Raji (cell line): ENCODE measurements around the gene HMHB1.

Experiments used
- POLR2A ChIP-seq: IDR thresholded peaks from 2 replicates; pipeline ENCODE4 v1.6.1; 2011; ENCODE audit warnings: low read depth, low read length, control low read depth; ENCODE audit not compliant: insufficient read depth

The HMHB1 gene

GRCh38 chr5:143812085-143812705, at the start of gene HMHB1:
Gene HMHB1 (plus strand): TSS chr5:143812161.
- no peak for TF ChIP-seq POLR2A

DNA sequence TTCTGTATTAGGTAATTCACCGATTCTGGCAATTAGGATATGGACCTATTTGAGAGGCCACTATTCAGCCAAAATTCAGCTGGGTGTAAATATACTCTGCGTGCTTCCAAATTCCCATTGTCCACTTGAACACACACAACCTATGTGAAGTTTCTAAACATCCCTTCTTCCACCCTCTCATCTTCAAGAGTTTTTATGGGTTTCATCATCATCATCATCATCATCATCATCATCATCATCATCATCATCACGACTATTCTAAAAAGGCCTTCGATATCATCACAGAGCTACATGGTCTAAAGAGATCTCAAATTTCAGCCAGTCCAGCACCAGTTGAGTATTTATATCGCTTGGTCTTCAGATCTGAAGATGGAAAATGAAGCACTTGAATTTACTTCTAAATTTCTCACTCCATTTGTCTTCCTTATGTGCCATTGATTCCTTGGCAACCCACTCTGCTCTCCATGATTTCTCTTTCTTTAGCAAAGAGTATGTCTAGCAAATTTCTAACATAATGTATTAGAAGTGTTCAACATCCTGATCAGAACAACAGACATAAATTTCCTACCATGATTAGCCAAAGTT, 49.2 kb upstream of the HMHB1 start:
- no peak for TF ChIP-seq POLR2A

- no peak for TF ChIP-seq POLR2A
Observed at GRCh38 chr5:143767162-143767561, 44.8 kb upstream of the HMHB1 start.

GRCh38 chr5:143769026-143769786, 42.8 kb upstream of the HMHB1 start:
- no peak for TF ChIP-seq POLR2A

DNA sequence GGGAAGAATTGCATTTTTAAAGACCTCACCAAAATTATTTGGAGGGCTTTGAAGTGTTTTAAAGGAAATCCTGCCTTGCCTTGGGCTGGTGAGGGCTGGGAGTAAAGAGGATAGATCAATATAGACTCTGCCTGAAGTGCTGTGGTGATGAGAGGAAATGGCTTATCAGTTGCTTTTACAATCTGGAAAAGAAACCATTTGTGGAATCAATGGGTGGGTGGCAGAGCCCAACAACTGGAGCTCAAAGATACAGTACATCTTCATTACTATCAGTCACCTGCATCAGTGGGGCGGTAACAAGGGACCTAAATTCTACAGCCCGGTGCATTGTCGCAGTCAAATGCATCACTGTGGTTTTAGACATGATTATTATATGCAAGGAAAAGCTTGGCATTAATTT, 41.5 kb upstream of the HMHB1 start:
- no peak for TF ChIP-seq POLR2A

GRCh38 chr5:143771189-143771588, 40.8 kb upstream of the HMHB1 start:
- no peak for TF ChIP-seq POLR2A

DNA sequence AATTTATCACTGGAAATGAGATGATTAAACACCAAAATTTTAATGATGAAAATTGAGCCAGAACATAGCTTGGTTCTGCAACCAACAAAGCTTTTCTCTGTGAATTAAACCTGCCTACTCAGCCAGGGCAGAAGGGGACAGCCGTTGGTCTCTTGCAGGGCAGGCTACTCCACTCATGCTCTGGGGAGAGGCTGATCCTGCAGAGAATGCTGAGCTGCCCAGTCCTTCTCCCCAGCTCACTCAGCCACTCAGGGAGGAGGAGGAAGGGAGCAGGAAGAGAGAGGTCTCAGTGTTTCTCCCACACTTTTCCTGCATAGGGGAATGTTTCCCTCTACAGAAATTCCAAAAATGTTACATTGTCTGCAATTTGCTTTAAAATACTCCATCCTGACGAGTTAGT, 40.4 kb upstream of the HMHB1 start:
- no peak for TF ChIP-seq POLR2A

- TF ChIP-seq POLR2A, result no peak
Observed at GRCh38 chr5:143772621-143773020, 39.3 kb upstream of the HMHB1 start.

DNA sequence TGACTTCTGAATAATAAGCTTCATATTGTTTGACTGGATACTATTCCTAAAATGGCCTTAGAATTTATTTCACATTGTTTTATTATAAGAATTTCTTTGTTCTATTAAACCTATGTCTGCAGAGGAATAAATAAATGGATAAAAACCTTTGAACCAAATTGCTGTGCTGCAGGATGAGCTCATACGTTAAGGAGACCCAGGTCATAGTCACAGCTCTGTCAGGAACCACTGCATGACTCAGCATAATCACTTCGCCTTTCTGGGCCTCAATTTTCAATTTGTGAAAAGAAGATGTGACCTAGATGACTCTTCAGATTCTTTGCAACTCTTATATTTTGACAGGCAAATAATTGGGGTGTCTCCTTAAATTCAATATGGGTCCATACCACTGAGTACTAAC, 36.7 kb upstream of the HMHB1 start:
- TF ChIP-seq POLR2A, result no peak

- TF ChIP-seq POLR2A, result no peak
Observed at GRCh38 chr5:143776951-143777350, 35.0 kb upstream of the HMHB1 start.

GRCh38 chr5:143779506-143779905, 32.5 kb upstream of the HMHB1 start:
- TF ChIP-seq POLR2A, result no peak

DNA sequence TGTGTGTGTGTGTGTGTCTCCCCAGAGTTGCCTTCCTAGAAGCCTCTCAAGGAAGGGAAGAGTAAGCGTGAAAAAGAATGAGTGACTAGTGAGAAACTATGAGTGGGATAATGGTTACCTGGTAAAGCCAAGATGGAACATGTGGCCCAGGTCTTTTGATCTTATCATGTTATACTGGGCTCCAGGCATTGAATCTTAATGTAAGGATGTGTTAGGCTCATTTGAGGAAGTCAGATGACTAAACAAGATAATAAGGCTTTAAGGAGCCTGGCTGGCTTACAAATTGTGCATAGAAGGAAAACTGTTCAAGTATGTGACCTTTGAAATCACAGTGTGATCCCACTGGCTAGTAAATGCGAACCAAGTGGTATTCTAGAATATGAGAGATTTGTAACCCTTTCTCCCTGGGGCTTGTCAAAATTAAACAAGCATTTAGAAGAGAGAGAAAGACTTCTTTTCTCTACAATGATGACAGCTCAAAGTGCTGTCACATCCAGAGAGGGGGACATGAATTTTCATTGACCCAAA, 29.9 kb upstream of the HMHB1 start:
- no peak for TF ChIP-seq POLR2A

DNA sequence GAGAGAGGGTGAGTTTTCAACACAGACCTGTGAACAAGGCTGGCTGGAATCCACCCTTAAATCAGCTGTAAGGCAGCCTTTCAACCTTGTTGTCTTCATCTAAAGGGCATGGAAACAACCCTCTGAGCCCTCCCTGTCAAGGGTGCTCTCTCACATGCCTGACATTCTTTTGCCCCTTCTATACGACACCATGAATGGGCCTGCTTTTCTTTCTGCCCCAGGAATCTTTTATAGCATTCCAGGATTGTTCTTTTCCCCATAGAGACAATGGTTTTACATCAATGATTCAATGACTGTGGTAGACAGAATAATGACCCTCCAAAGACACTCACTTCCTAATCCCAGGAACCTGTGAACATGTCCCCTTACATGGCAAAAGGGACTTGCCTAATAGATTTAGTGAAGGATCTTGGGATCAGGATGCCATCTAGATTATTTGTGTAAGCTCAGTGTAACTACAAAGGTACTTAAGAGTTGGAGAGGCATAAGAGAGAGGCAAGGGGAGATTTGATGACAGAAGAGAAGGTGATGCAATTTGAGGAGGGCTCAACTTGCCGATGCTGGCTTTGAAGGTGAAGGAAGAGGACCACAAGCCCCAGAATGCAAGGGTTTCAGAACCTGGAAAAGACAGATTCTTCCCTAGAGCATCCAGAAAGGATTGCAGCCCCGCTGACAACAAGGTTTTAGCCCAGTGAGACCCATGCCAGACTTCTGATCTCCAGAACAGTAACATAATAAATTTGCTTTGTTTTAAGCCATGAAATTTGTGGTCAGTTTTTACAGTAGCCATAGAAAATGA, 29.2 kb upstream of the HMHB1 start:
- TF ChIP-seq POLR2A, result no peak

GRCh38 chr5:143788401-143788800, 23.6 kb upstream of the HMHB1 start:
- TF ChIP-seq POLR2A, result no peak

GRCh38 chr5:143790457-143791112, 21.4 kb upstream of the HMHB1 start:
- no peak for TF ChIP-seq POLR2A
